GM18499 (cell line): ENCODE data around the gene BRINP3.

ENCODE experiments used
- ATAC-seq: cut with Tn5 transposase; IDR thresholded peaks from one replicate; pipeline ENCODE4 v1.9.1; 2021; ENCODE audit warnings: moderate number of reproducible peaks; ENCODE audit not compliant: insufficient read depth, unreplicated experiment

BRINP3 gene

DNA sequence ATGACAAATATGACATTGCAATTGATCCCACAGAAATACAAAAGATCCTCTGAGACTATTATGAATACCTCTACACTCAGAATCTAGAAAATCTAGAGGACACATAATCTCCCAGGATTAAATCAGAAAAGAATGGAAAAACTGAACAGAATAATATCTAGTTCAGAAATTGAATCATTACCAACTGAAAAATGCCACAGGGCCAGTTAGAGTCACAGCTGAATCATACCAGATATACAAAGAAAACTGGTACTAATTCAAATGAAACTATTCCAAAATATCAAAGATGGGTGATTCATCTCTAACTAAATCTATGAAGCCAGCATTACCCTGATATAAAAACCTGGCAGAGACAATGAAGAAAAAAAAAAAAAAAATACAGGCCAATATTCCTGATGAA, 149.3 kb downstream of the BRINP3 start:
- no peak for ATAC-seq

DNA sequence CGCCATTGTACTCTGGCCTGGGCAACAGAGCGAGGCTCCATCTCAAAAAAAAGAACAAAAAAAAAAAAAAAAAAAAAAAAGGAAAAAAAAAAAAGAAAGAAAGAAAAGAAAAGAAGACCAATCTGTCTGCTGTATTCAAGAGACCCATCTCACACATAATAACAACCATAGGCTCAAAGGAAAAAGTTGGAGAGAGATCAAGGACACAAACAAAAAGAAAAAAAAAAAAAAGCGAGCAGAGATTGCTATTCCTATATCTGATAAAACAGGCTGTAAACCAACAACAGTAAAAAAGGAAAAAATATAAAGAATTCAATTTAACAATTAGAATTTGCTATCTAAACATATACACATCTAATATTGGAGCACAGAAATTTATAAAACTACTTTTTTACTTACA, 150.4 kb downstream of the BRINP3 start:
- ATAC-seq, result no peak

GRCh38 chr1:190323530-190323929, 154.1 kb downstream of the BRINP3 start:
- no peak for ATAC-seq

- ATAC-seq, result no peak
Measured at GRCh38 chr1:190322274-190322673, 155.4 kb downstream of the BRINP3 start.

DNA sequence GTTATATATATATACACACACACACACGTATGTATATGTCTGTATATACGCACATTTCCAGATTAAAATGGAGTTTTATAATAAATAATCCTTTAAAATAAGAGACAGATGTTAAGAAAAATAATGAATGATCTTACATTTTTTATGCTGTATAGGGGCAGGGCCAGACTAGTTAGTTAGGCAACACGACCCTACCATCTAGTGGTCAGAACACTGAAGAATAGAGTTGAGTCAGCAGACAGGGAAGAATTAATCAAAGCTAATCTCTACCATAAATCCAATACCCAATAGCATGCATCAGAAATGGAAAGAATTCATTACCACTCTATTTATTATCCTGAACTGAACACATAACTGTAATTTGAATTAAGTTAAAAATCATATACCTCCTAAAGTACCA, 156.7 kb downstream of the BRINP3 start:
- no peak for ATAC-seq

DNA sequence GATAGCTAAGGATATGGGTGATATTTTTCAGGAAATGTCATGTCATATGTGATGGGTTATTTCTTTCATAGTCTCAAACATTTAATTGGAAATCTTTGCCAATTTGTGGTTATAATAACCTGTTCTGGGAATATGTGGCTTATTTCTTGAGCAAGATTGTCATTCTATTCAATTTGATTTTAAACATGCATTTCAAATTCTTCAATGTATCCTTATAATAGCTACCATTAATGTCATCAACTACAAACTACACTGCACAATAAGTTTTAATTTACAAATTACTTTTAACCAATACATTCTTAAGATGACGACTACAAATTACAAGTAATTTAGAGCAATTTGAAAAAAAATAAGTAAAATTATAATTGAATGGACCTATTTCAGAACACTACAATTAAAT, 164.9 kb downstream of the BRINP3 start:
- no peak for ATAC-seq

GRCh38 chr1:190303501-190303900, 174.2 kb downstream of the BRINP3 start:
- ATAC-seq, result no peak

DNA sequence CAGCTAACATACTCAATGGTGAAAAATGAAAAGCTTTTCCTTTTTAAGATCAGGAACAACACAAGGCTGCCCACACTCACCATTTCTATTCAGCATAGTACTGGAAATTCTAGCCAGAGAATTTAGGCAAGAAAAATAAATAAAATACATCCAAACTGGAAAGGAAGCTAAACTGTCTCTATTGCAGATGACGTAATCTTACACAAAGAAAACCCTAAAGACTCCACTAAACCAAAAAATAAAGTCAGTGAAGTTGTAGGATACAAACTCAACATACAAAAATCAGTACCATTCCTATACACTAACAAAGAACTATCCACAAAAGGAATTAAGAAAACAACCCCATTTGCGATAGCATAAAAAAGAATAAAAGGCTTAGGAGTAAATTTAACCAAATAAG, 181.2 kb downstream of the BRINP3 start:
- ATAC-seq, result no peak

DNA sequence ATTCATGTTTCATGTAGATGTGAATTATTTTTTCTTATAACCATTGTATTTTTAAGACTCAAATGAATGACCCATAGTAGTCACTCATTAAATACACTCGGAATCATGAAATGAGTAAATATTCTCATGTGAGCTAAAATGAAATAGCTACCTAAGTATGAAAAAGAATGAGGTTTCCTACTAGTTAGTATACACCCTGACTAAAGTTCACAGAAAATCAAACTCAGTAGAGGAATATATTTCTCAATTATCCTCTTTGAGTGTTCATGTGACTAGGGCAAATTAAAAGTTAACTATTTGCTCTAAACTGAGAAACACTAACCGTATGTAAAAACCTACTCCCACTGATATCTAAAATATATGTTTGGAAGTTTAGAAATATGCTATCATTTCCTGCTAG, 187.8 kb downstream of the BRINP3 start:
- ATAC-seq, result no peak

- ATAC-seq, result no peak
Measured at GRCh38 chr1:190286111-190286510, 191.6 kb downstream of the BRINP3 start.

- ATAC-seq, result no peak
Measured at GRCh38 chr1:190277107-190277506, 200.6 kb downstream of the BRINP3 start.

- no peak for ATAC-seq
Measured at GRCh38 chr1:190274721-190275120, 202.9 kb downstream of the BRINP3 start.

DNA sequence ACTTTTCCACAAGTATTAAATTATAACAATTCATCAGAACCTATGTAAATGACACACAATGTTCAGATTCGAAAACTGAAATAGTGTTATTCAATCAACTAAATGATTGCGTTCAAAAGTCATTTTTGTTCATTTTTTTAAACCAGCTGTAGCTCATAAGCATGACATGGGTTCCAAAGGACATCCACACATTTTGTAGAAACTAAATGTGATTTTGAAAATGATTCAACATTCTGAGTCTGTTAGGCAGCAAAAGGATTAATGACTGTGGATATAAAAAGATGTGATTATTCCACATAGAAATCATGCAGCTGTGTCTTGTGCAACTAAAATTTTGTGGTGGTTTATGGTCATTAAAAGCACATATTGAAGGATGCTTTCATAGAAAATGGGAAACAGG, 204.5 kb downstream of the BRINP3 start:
- ATAC-seq, result no peak

GRCh38 chr1:190262538-190262937, 215.1 kb downstream of the BRINP3 start:
- no peak for ATAC-seq

- ATAC-seq, result no peak
Measured at GRCh38 chr1:190259424-190259823, 218.2 kb downstream of the BRINP3 start.

GRCh38 chr1:190258003-190258402, 219.7 kb downstream of the BRINP3 start:
- ATAC-seq, result no peak

GRCh38 chr1:190252046-190252445, 225.6 kb downstream of the BRINP3 start:
- no peak for ATAC-seq

DNA sequence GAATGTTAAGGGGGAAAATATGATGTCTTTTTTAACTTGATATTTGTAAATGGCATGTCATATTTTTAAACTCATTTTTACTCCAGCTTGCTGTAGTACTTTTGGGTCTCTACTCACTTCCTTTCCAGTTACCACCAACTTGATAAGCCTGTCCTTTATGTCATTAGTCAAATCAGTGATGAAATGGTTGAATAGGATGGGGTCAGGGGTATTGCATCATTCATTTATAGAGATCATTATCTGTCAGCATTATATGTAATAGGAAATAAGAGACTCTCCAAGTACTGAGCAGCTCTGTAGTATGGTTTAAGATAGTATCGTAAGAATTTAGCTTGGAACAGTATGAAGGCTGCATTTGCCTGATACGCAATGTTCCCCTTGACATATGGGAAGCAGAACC, 227.3 kb downstream of the BRINP3 start:
- no peak for ATAC-seq

DNA sequence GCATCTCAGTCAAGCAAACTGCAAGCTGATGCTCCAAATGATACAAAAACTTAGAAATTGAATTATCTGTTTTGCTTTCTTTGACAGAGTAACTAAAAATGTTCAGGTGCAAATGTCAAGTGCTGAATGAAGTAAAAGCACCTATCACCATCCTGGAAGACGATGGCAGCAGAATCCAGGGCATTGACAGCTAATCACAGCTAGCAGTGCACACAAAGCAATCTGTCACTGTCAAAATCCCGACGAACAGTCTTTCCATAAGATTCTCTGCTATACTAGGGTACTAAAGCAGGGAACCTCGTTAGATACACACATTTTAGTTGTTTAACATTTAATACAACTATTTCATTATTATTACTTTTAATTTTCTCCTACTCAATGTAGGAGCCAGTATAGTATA, 233.3 kb downstream of the BRINP3 start:
- ATAC-seq, result no peak

GRCh38 chr1:190243056-190243455, 234.6 kb downstream of the BRINP3 start:
- no peak for ATAC-seq

- no peak for ATAC-seq
Measured at GRCh38 chr1:190226006-190226405, 251.7 kb downstream of the BRINP3 start.

GRCh38 chr1:190212450-190212849, 265.2 kb downstream of the BRINP3 start:
- ATAC-seq, result no peak

GRCh38 chr1:190207733-190208132, 269.9 kb downstream of the BRINP3 start:
- ATAC-seq, result no peak
